ENCODE data around the gene PARL. TPM values are rescaled to one million over a fixed set of nuclear protein-coding genes. Genes with fewer than 3 reads are reported as not detected.

The PARL gene
- total and polyA plus RNA-seq, 11 donors: 37.9 to 86.9 (median 53.8) TPM

DNA sequence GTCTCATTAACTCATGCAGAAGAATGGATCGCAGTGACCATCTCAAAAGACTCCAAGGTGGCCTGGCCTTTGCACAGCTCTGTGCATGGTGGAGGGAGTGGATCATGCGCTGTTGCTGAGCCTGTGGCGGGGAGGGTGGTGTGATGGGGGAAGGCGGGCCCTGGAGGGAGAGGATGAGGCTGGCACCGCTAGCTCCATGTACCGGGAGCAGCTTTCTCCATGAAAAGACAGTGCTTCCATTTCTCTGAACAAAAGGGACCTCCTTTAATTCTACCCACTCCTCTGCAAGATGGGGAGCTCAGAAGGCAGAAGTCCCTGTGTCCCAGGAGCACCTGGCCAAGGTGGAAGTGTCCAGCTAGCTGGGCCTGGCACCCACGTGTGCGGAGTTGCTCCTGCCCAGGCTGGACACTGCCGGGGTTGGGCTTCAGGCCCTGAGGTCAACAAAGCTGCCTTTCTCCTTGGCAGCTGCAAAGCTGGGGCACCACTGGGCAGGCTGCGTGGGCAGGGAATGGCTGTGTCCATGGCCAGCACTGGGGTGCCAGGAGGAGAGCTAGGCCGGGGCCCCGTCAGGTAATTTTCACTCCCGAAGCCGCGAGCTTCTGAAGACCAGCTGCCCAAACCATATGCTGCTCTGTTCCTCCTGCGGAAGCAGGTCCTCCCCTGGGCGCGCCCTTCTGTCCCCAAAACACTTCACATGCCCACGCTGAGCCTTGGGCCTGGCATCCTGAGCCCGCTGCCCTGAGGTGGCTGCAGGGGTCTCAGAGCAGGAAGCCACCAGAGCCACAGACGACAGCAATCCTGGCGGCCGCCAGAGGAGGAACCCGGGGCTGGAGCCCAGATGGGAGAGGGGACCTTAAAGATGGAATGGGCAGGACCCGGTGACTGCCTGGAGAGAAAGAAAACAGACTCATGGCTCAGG, 65.7 kb downstream of the PARL start:
- WGBS, 4 donors: 87 to 96% (median 92%) methylated on average over 23 to 25 of the region's 25 CpGs
- intact Hi-C loops (cut with DNase I): no loop called here
- no peaks in the 10 kb centered on the region for H3K27me3 ChIP-seq
- ATAC-seq (no peak), DNase-seq (no peak)
- H3K4me1 ChIP-seq: peaks cover 0 to 2% (median 0%) of the 10 kb centered on the region in 12 donors
- no peak overlapping the region for H3K27ac ChIP-seq
- no peak for TF ChIP-seq POLR2A (IDR thresholded peaks at IDR 0.05)
- TF ChIP-seq CTCF (IDR thresholded peaks at IDR 0.05): no peak
- peaks cover 0 to 22% (median 8%) of the 10 kb centered on the region in 9 donors for H3K36me3 ChIP-seq
- H3K9me3 ChIP-seq: no peaks in the 10 kb centered on the region
- H3K4me3 ChIP-seq: no peak overlapping the region

- Histone ChIP-seq H3K9me3 (no peaks in the 10 kb centered on the region), H3K4me3 (no peak overlapping the region), H3K36me3 (peaks cover 0 to 24% (median 11%) of the 10 kb centered on the region in 9 donors), H3K27ac (no peak overlapping the region), H3K27me3 (no peaks in the 10 kb centered on the region), H3K4me1 (no peaks in the 10 kb centered on the region)
- no peak for TF ChIP-seq POLR2A (IDR thresholded peaks at IDR 0.05)
- TF ChIP-seq CTCF (IDR thresholded peaks at IDR 0.05): no peak
- DNase-seq (no peak), ATAC-seq (no peak)
- intact Hi-C loops (cut with DNase I): no loop called here
- 83 to 90% (median 88%) methylated on average over 9 to 14 of the region's 14 CpGs for WGBS, 4 donors
Measured at GRCh38 chr3:183818041-183818620, 66.5 kb downstream of the PARL start.

GRCh38 chr3:183817639-183818038, 67.0 kb downstream of the PARL start:
- Histone ChIP-seq H3K36me3 (peaks cover 0 to 29% (median 12%) of the 10 kb centered on the region in 9 donors), H3K4me3 (no peak overlapping the region), H3K4me1 (no peaks in the 10 kb centered on the region), H3K27ac (no peak overlapping the region), H3K27me3 (no peaks in the 10 kb centered on the region), H3K9me3 (no peaks in the 10 kb centered on the region)
- 92 to 96% (median 94%) methylated on average over 9 of the region's 9 CpGs for WGBS, 4 donors
- DNase-seq: no peak
- intact Hi-C loops (cut with DNase I): no loop called here
- no peak for ATAC-seq
- TF ChIP-seq CTCF (IDR thresholded peaks at IDR 0.05) (no peak), POLR2A (IDR thresholded peaks at IDR 0.05) (no peak)

Measured in heart left ventricle (tissue), 16 donors.